ENCODE measurements around the gene DIDO1. TPM values are rescaled to one million over a fixed set of nuclear protein-coding genes. Genes with fewer than 3 reads are reported as not detected.
A peak's percentile ranks its signal among the peaks of the same experiment; 100 is the strongest.

The DIDO1 gene
- total and polyA plus RNA-seq, 9 of the 15 experiments (the other 6 are each of a cell fraction or from before 2014, with no cell fraction given) = 4.4 to 46.8 (median 31.2) TPM

- peak; percentile 95 for TF ChIP-seq MGA (IDR thresholded peaks at IDR 0.05)
- no peak for TF ChIP-seq U2AF1 (optimal IDR thresholded peaks at IDR 0.05; ENCODE audit: low read depth, low read length)
- TF ChIP-seq E2F6 (IDR thresholded peaks at IDR 0.05; ENCODE audit: borderline replicate concordance in 1 of 2, extremely low read depth in 1 of 2, insufficient read depth in 1 of 2, insufficient read length in 1 of 2, low read depth in 1 of 2, low read length in 1 of 2, poor library complexity in 1 of 2, severe bottlenecking in 1 of 2) = peak; percentile 95 to 97
- no peak for TF ChIP-seq CLOCK (CRISPR knock-in tag; IDR thresholded peaks at IDR 0.05; ENCODE audit: borderline replicate concordance)
- peak; percentile 72 for TF ChIP-seq TOE1 (IDR thresholded peaks at IDR 0.05; ENCODE audit: borderline replicate concordance)
- TF ChIP-seq TOE1 (CRISPR knock-in tag; IDR thresholded peaks at IDR 0.05; ENCODE audit: borderline replicate concordance, low read depth) = no peak
- no peak for TF ChIP-seq ZNF280A (IDR thresholded peaks at IDR 0.05; ENCODE audit: low read depth, partially characterized antibody)
- TF ChIP-seq DNMT1 (IDR thresholded peaks at IDR 0.05) = no peak
Measured at GRCh38 chr20:62937268-62938104, 11.2 kb upstream of the DIDO1 start (continued).

All from K562 (cell line).